SJCRH30 (cell line): ENCODE data around the gene ABHD14A. TPM values are rescaled to one million over a fixed set of nuclear protein-coding genes. Genes with fewer than 3 reads are reported as not detected.

Source experiments
- DNase-seq, 2 experiments: peaks; one replicate each; pipeline ENCODE4 v3.0.0-alpha.2; 2015 to 2020
- H3K27ac ChIP-seq: fragments of 250-450 bp; sonication (Bioruptor Pico); 2 replicates; pipeline ENCODE4 v1.5.1; 2020; ENCODE audit warnings: mild to moderate bottlenecking, moderate library complexity
- H3K27me3 ChIP-seq: fragments of 250-450 bp; sonication (Bioruptor Pico); 2 replicates; pipeline ENCODE4 v1.5.1; 2020; ENCODE audit warnings: mild to moderate bottlenecking, moderate library complexity
- H3K36me3 ChIP-seq: fragments of 250-450 bp; sonication (Bioruptor Pico); 2 replicates; pipeline ENCODE4 v1.5.1; 2020; ENCODE audit warnings: mild to moderate bottlenecking, moderate library complexity
- H3K4me1 ChIP-seq: fragments of 250-450 bp; sonication (Bioruptor Pico); 2 replicates; pipeline ENCODE4 v1.5.1; 2020; ENCODE audit warnings: mild to moderate bottlenecking, moderate library complexity
- H3K4me3 ChIP-seq: fragments of 250-450 bp; sonication (Bioruptor Pico); 2 replicates; pipeline ENCODE4 v1.5.1; 2020; ENCODE audit warnings: mild to moderate bottlenecking, moderate library complexity
- H3K9me3 ChIP-seq: fragments of 250-450 bp; sonication (Bioruptor Pico); replicated peaks from 2 replicates; pipeline ENCODE4 v1.5.1; 2020; ENCODE audit warnings: mild to moderate bottlenecking, moderate library complexity
- total RNA-seq: library from RNA; depleted of rRNA; stranded (reverse); fragments of >200 nt; shearing (Covaris generic); gene quantifications from 2 replicates; pipeline ENCODE4 v1.2.3, GENCODE V29; 2014

ABHD14A gene
- total RNA-seq, 1 experiment from 2014 or later: 9.6 TPM

GRCh38 chr3:52014613-52015012 is 39.7 kb downstream of the ABHD14A start:
- Histone ChIP-seq H3K4me3 (no peak overlapping the region), H3K27me3 (no peaks in the 10 kb centered on the region), H3K36me3 (no peaks in the 10 kb centered on the region), H3K9me3 (no peaks in the 10 kb centered on the region), H3K4me1 (no peaks in the 10 kb centered on the region), H3K27ac (no peak overlapping the region)
- peak; percentile 41 to 62 for DNase-seq

GRCh38 chr3:52015438-52016228 is 40.8 kb downstream of the ABHD14A start:
- no peaks in the 10 kb centered on the region for H3K9me3 ChIP-seq
- H3K36me3 ChIP-seq: no peaks in the 10 kb centered on the region
- no peak overlapping the region for H3K27ac ChIP-seq
- H3K4me1 ChIP-seq: no peaks in the 10 kb centered on the region
- H3K27me3 ChIP-seq: no peaks in the 10 kb centered on the region
- H3K4me3 ChIP-seq: no peak overlapping the region
- no peak for DNase-seq

GRCh38 chr3:52017586-52017985 is 42.7 kb downstream of the ABHD14A start:
- no peak overlapping the region for H3K4me3 ChIP-seq
- H3K27ac ChIP-seq: no peak overlapping the region

GRCh38 chr3:52018319-52019000 is 43.6 kb downstream of the ABHD14A start:
- H3K4me3 ChIP-seq: no peak overlapping the region
- H3K36me3 ChIP-seq: no peaks in the 10 kb centered on the region
- no peaks in the 10 kb centered on the region for H3K27me3 ChIP-seq
- no peak for DNase-seq
- H3K27ac ChIP-seq: no peak overlapping the region
- no peaks in the 10 kb centered on the region for H3K9me3 ChIP-seq
- H3K4me1 ChIP-seq: peaks cover 20% of the 10 kb centered on the region

More at GRCh38 chr3:52017586-52017985, 42.7 kb downstream of the ABHD14A start:
- Histone ChIP-seq H3K4me1 (peaks cover 12% of the 10 kb centered on the region), H3K36me3 (no peaks in the 10 kb centered on the region), H3K9me3 (no peaks in the 10 kb centered on the region), H3K27me3 (no peaks in the 10 kb centered on the region)
- no peak for DNase-seq

- Histone ChIP-seq H3K4me3 (no peak overlapping the region), H3K27me3 (no peaks in the 10 kb centered on the region), H3K27ac (no peak overlapping the region), H3K36me3 (no peaks in the 10 kb centered on the region), H3K9me3 (no peaks in the 10 kb centered on the region), H3K4me1 (peaks cover 20% of the 10 kb centered on the region)
- DNase-seq: no peak
Observed at GRCh38 chr3:52019352-52020080, 44.7 kb downstream of the ABHD14A start.

- Histone ChIP-seq H3K4me1 (peaks cover 26% of the 10 kb centered on the region), H3K27me3 (no peaks in the 10 kb centered on the region), H3K27ac (no peak overlapping the region), H3K9me3 (no peaks in the 10 kb centered on the region), H3K4me3 (no peak overlapping the region), H3K36me3 (no peaks in the 10 kb centered on the region)
- no peak for DNase-seq
Observed at GRCh38 chr3:52020796-52021195, 45.9 kb downstream of the ABHD14A start.

GRCh38 chr3:52021489-52022268 is 46.8 kb downstream of the ABHD14A start:
- DNase-seq: peak; percentile 77 to 85
- Histone ChIP-seq H3K9me3 (no peaks in the 10 kb centered on the region), H3K27me3 (no peaks in the 10 kb centered on the region), H3K27ac (no peak overlapping the region), H3K4me3 (no peak overlapping the region), H3K4me1 (peaks cover 33% of the 10 kb centered on the region), H3K36me3 (no peaks in the 10 kb centered on the region)

GRCh38 chr3:52022323-52023100 is 47.6 kb downstream of the ABHD14A start:
- peak in 1 of 2 experiments; percentile 45 for DNase-seq
- Histone ChIP-seq H3K9me3 (no peaks in the 10 kb centered on the region), H3K36me3 (no peaks in the 10 kb centered on the region), H3K27ac (no peak overlapping the region), H3K27me3 (no peaks in the 10 kb centered on the region), H3K4me3 (no peak overlapping the region), H3K4me1 (peaks cover 33% of the 10 kb centered on the region)

- H3K27ac ChIP-seq: no peak overlapping the region
- no peaks in the 10 kb centered on the region for H3K36me3 ChIP-seq
- no peak overlapping the region for H3K4me3 ChIP-seq
- H3K4me1 ChIP-seq: peaks cover 33% of the 10 kb centered on the region
- no peak for DNase-seq
- no peaks in the 10 kb centered on the region for H3K27me3 ChIP-seq
- H3K9me3 ChIP-seq: no peaks in the 10 kb centered on the region
Observed at GRCh38 chr3:52023101-52023770, 48.4 kb downstream of the ABHD14A start.

GRCh38 chr3:52023860-52024764 is 49.2 kb downstream of the ABHD14A start:
- no peak overlapping the region for H3K27ac ChIP-seq

GRCh38 chr3:52024765-52025452 is 50.0 kb downstream of the ABHD14A start:
- no peak for DNase-seq
- H3K4me1 ChIP-seq: peaks cover 33% of the 10 kb centered on the region
- H3K9me3 ChIP-seq: no peaks in the 10 kb centered on the region
- no peak overlapping the region for H3K27ac ChIP-seq
- H3K36me3 ChIP-seq: no peaks in the 10 kb centered on the region
- H3K4me3 ChIP-seq: no peak overlapping the region
- no peaks in the 10 kb centered on the region for H3K27me3 ChIP-seq

More at GRCh38 chr3:52023860-52024764, 49.2 kb downstream of the ABHD14A start:
- Histone ChIP-seq H3K9me3 (no peaks in the 10 kb centered on the region), H3K4me3 (no peak overlapping the region), H3K4me1 (peaks cover 33% of the 10 kb centered on the region), H3K36me3 (no peaks in the 10 kb centered on the region), H3K27me3 (no peaks in the 10 kb centered on the region)
- DNase-seq: no peak

- Histone ChIP-seq H3K27me3 (no peaks in the 10 kb centered on the region), H3K9me3 (no peaks in the 10 kb centered on the region), H3K4me3 (no peak overlapping the region), H3K4me1 (peaks cover 33% of the 10 kb centered on the region), H3K36me3 (no peaks in the 10 kb centered on the region), H3K27ac (no peak overlapping the region)
- DNase-seq: no peak
Observed at GRCh38 chr3:52025453-52025852, 50.6 kb downstream of the ABHD14A start.
